ENCODE measurements around the gene SMIM38.

- TF ChIP-seq, protein P1, sequence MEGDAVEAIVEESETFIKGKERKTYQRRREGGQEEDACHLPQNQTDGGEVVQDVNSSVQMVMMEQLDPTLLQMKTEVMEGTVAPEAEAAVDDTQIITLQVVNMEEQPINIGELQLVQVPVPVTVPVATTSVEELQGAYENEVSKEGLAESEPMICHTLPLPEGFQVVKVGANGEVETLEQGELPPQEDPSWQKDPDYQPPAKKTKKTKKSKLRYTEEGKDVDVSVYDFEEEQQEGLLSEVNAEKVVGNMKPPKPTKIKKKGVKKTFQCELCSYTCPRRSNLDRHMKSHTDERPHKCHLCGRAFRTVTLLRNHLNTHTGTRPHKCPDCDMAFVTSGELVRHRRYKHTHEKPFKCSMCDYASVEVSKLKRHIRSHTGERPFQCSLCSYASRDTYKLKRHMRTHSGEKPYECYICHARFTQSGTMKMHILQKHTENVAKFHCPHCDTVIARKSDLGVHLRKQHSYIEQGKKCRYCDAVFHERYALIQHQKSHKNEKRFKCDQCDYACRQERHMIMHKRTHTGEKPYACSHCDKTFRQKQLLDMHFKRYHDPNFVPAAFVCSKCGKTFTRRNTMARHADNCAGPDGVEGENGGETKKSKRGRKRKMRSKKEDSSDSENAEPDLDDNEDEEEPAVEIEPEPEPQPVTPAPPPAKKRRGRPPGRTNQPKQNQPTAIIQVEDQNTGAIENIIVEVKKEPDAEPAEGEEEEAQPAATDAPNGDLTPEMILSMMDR (IDR thresholded peaks at IDR 0.05): no peak
- TF ChIP-seq POLR2A (IDR thresholded peaks at IDR 0.05): no peak
- no peak for TF ChIP-seq POLR2AphosphoS5 (IDR thresholded peaks at IDR 0.05)
These were observed 1.4 kb upstream of the SMIM38 start for GRCh38 chr11:69154211-69154913.

Measured in breast epithelium (tissue), 3 donors.